NCI-H1694 treated with DMSO at 0.1 percent for 48 hours (cell line): Measurements from ENCODE around the gene STK11IP.
"Not testable (repeated sequence)": the region's sequence is repeated elsewhere in the genome, so short reads cannot be mapped to it uniquely, and the experiment has no call there.

ENCODE experiments used
- DNase-seq: peaks from one replicate; lab custom pipeline; 2025; lab: John Stamatoyannopoulos, UW

The STK11IP gene

GRCh38 chr2:219634951-219635751 lies 37.5 kb downstream of the STK11IP start:
- no peak for DNase-seq

GRCh38 chr2:219636144-219636915 lies 38.7 kb downstream of the STK11IP start:
- no peak for DNase-seq

GRCh38 chr2:219636941-219637841 lies 39.5 kb downstream of the STK11IP start:
- no peak for DNase-seq

GRCh38 chr2:219637842-219638185 lies 40.2 kb downstream of the STK11IP start:
- DNase-seq = no peak

GRCh38 chr2:219638217-219638947 lies 40.7 kb downstream of the STK11IP start:
- no peak for DNase-seq

GRCh38 chr2:219638948-219639755 lies 41.5 kb downstream of the STK11IP start:
- DNase-seq = no peak

- DNase-seq = no peak
These were observed 43.9 kb downstream of the STK11IP start for GRCh38 chr2:219641390-219642068.

GRCh38 chr2:219642069-219642454 lies 44.4 kb downstream of the STK11IP start:
- no peak for DNase-seq

- DNase-seq = peak; percentile 88
These were observed 44.9 kb downstream of the STK11IP start for GRCh38 chr2:219642465-219643083.

GRCh38 chr2:219643084-219643473 lies 45.4 kb downstream of the STK11IP start:
- DNase-seq = no peak

GRCh38 chr2:219643788-219644398 lies 46.2 kb downstream of the STK11IP start:
- no peak for DNase-seq

- DNase-seq = peak; percentile 39
These were observed 47.3 kb downstream of the STK11IP start for GRCh38 chr2:219644801-219645480.

- no peak for DNase-seq
These were observed 48.2 kb downstream of the STK11IP start for GRCh38 chr2:219645631-219646527.

- no peak for DNase-seq
These were observed 50.5 kb downstream of the STK11IP start for GRCh38 chr2:219648176-219648575.

GRCh38 chr2:219648963-219649362 lies 51.3 kb downstream of the STK11IP start:
- no peak for DNase-seq

- no peak for DNase-seq
These were observed 53.0 kb downstream of the STK11IP start for GRCh38 chr2:219650426-219651248.

GRCh38 chr2:219651656-219652055 lies 54.0 kb downstream of the STK11IP start:
- DNase-seq = not testable (repeated sequence)
